ENCODE measurements around the gene NRP1. TPM values are rescaled to one million over a fixed set of nuclear protein-coding genes. Genes with fewer than 3 reads are reported as not detected.

NRP1 gene
- total RNA-seq, 1 experiment from 2014 or later: 555 TPM

GRCh38 chr10:33332183-33333065, 2.0 kb downstream of the NRP1 start:
- TSS peak; percentile 8 for BruUV-seq (replicated peaks)
- peak overlapping the region; percentile 86 for H3K27ac ChIP-seq (ENCODE audit: low read length)

GRCh38 chr10:33331379-33331694, 3.1 kb downstream of the NRP1 start:
- intact Hi-C loops (cut with micrococcal nuclease): loop anchor here (2.0 to 10.0 kb wide), 7 partner anchors 571 to 1673 kb away; no protein-coding TSS in a partner anchor
- Histone ChIP-seq H3F3A (ENCODE audit: low read length, unreplicated experiment) (peaks cover 18% of the 10 kb centered on the region), H2AFZ (ENCODE audit: low read length) (no peak overlapping the region), H3K9me3 (ENCODE audit: low read length) (no peaks in the 10 kb centered on the region), H3K27me3 (ENCODE audit: low read length) (no peaks in the 10 kb centered on the region), H3K9ac (ENCODE audit: low read length) (peak overlapping the region; percentile 89), H3K4me2 (ENCODE audit: low read length) (peak overlapping the region; percentile 78), H3K4me3 (ENCODE audit: low read length) (peak overlapping the region; percentile 69), H3K4me1 (ENCODE audit: insufficient read depth, low read length) (peaks cover 41% of the 10 kb centered on the region), H3K36me3 (ENCODE audit: low read depth, low read length) (peaks cover 73% of the 10 kb centered on the region), H3K9me2 (replicated peaks; ENCODE audit: low read length) (no peaks in the 10 kb centered on the region), H3K79me2 (ENCODE audit: low read length) (peaks cover 99% of the 10 kb centered on the region), H3K27ac (ENCODE audit: low read length) (peak overlapping the region; percentile 86), H4K20me1 (ENCODE audit: low read length) (peaks cover 73% of the 10 kb centered on the region)
- CTCF ChIA-PET: interaction anchor here (0.6 to 2.4 kb wide), 2 partner anchors 138 to 966 kb away, joined by 3 to 12 read pairs; no protein-coding TSS in a partner anchor
- no TSS peak for BruUV-seq (replicated peaks)
- DNase-seq: peak; percentile 50
- no peak for ATAC-seq
- POLR2A ChIA-PET (ENCODE audit: unreplicated experiment): no interaction called here
- no peak for TF ChIP-seq CTCF (conservative IDR thresholded peaks at IDR 0.05; ENCODE audit: low read depth, low read length)
- no peak for TF ChIP-seq EZH2phosphoT487 (IDR thresholded peaks at IDR 0.05; ENCODE audit: borderline replicate concordance, low read length)
- TF ChIP-seq EZH2 (IDR thresholded peaks at IDR 0.05; ENCODE audit: low read length, unreplicated experiment): no peak

More at GRCh38 chr10:33332183-33333065, 2.0 kb downstream of the NRP1 start:
- ChIA-PET POLR2A (ENCODE audit: unreplicated experiment) (interaction anchor here (0.6 to 1.3 kb wide), 14 partner anchors 21 to 1194 kb away, joined by 3 to 9 read pairs (median 4); no protein-coding TSS in a partner anchor), CTCF (interaction anchor here (0.6 to 2.4 kb wide), 3 partner anchors 139 to 1306 kb away, joined by 3 to 12 read pairs (median 3); no protein-coding TSS in a partner anchor)
- intact Hi-C loops (cut with micrococcal nuclease): loop anchor here (5.0 to 10.0 kb wide), 5 partner anchors 570 to 1672 kb away; no protein-coding TSS in a partner anchor
- Histone ChIP-seq H3K4me3 (ENCODE audit: low read length) (peak overlapping the region; percentile 69), H3K9me3 (ENCODE audit: low read length) (no peaks in the 10 kb centered on the region), H4K20me1 (ENCODE audit: low read length) (peaks cover 64% of the 10 kb centered on the region), H3K4me1 (ENCODE audit: insufficient read depth, low read length) (peaks cover 34% of the 10 kb centered on the region), H3F3A (ENCODE audit: low read length, unreplicated experiment) (peaks cover 14% of the 10 kb centered on the region), H3K9me2 (replicated peaks; ENCODE audit: low read length) (no peaks in the 10 kb centered on the region), H3K36me3 (ENCODE audit: low read depth, low read length) (peaks cover 64% of the 10 kb centered on the region), H2AFZ (ENCODE audit: low read length) (no peak overlapping the region), H3K9ac (ENCODE audit: low read length) (peak overlapping the region; percentile 89), H3K79me2 (ENCODE audit: low read length) (peaks cover 99% of the 10 kb centered on the region), H3K27me3 (ENCODE audit: low read length) (no peaks in the 10 kb centered on the region), H3K4me2 (ENCODE audit: low read length) (peak overlapping the region; percentile 78)
- ATAC-seq (no peak), DNase-seq (peak; percentile 76)
- TF ChIP-seq CTCF (conservative IDR thresholded peaks at IDR 0.05; ENCODE audit: low read depth, low read length) (no peak), EZH2 (IDR thresholded peaks at IDR 0.05; ENCODE audit: low read length, unreplicated experiment) (no peak), EZH2phosphoT487 (IDR thresholded peaks at IDR 0.05; ENCODE audit: borderline replicate concordance, low read length) (no peak)

Data from PC-3 (cell line).